Peyer's patch (tissue), 4 donors: ENCODE results near the gene COL20A1.

ENCODE experiments used
- POLR2A ChIP-seq, 2 donors: fragments of 450-650 bp; IDR thresholded peaks; one replicate each; pipeline ENCODE4 v1.5.1; 2017; ENCODE audit warnings: antibody characterized with exemption in 2 of 2, mild to moderate bottlenecking in 2 of 2, moderate library complexity in 2 of 2
- TF ChIP-seq, protein P1 (sequence below), 6 experiments: fragments of 450-650 bp in 4 of 6; fragments of 200-600 bp in 2 of 6; sonication (generic) in 1 of 6; IDR thresholded peaks; one replicate each; pipeline ENCODE4 v1.5.1; 2017 to 2019; ENCODE audit warnings: antibody characterized with exemption in 6 of 6, mild to moderate bottlenecking in 3 of 6, moderate library complexity in 1 of 6

DNA sequence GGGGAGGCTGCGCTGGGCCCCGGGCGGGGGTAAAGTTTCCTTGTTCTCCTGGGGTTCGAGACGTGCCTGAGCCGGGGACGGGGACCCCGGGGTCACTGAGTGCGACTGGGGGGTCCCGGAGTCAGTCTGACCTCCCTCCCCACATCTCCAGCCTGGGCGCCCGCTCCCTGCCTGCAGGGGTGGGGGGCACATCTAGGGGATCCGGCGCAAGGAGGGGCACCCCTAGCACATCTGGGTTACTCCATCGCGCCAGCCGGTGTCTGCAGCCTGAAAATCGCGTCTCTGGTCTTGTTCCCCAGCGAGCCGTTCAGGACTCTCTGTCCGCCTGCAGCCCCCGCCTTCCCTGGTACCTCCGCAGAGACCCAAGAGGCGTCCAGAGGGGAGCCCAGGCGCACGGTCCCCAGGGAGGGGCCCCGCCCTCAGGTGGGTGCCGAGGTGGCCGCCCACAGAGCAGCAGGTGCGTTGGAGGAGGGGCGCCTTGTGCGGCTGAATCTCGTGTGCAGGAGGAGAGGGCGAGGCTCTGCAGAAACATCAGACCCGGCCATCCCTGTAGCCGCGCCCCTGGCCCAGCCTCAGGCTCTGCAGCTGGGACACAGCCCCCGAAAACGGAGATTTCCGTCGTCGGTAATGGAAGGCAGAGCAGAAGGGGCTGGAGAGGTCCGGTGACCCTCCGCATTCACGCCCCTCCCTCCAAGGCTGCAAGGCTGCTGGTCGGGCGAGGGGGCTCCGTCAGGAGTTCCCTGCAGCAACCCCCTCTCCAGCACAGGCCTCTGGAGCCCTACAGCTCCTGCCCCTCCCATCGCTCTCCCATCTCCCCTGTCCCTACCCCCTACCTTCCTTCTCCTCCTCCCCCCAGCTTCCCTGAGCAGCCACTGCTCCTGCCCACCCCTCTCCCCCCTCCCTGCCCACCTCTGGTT is 68.8 kb downstream of the COL20A1 start:
- TF ChIP-seq, protein P1, sequence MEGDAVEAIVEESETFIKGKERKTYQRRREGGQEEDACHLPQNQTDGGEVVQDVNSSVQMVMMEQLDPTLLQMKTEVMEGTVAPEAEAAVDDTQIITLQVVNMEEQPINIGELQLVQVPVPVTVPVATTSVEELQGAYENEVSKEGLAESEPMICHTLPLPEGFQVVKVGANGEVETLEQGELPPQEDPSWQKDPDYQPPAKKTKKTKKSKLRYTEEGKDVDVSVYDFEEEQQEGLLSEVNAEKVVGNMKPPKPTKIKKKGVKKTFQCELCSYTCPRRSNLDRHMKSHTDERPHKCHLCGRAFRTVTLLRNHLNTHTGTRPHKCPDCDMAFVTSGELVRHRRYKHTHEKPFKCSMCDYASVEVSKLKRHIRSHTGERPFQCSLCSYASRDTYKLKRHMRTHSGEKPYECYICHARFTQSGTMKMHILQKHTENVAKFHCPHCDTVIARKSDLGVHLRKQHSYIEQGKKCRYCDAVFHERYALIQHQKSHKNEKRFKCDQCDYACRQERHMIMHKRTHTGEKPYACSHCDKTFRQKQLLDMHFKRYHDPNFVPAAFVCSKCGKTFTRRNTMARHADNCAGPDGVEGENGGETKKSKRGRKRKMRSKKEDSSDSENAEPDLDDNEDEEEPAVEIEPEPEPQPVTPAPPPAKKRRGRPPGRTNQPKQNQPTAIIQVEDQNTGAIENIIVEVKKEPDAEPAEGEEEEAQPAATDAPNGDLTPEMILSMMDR (IDR thresholded peaks at IDR 0.05): no peak
- TF ChIP-seq POLR2A (IDR thresholded peaks at IDR 0.05): no peak
